Smooth muscle cell (in vitro differentiated cells): ENCODE data around the gene PSTPIP1. TPM values are rescaled to one million over a fixed set of nuclear protein-coding genes. Genes with fewer than 3 reads are reported as not detected.

Source experiments
- DNase-seq: peaks from one replicate; lab custom pipeline; 2025; ENCODE audit not compliant: unreplicated experiment; lab: John Stamatoyannopoulos, UW
- H2AFZ ChIP-seq: fragments of 200-600 bp; sonication (generic); 2 replicates; pipeline ENCODE4 v1.6.0; 2016; ENCODE audit warnings: antibody characterized with exemption, low read depth, mild to moderate bottlenecking
- H3F3A ChIP-seq: fragments of 200-600 bp; sonication (generic); 2 replicates; pipeline ENCODE4 v1.6.0; 2017; ENCODE audit warnings: antibody characterized with exemption, low read depth
- H3K27ac ChIP-seq: fragments of 200-600 bp; sonication (generic); 2 replicates; pipeline ENCODE4 v1.5.1; 2016; ENCODE audit warnings: low read depth, mild to moderate bottlenecking
- H3K27me3 ChIP-seq: fragments of 200-600 bp; sonication (generic); 2 replicates; pipeline ENCODE4 v1.6.1; 2016; ENCODE audit warnings: low read depth, mild to moderate bottlenecking
- H3K36me3 ChIP-seq: fragments of 200-600 bp; sonication (generic); 2 replicates; pipeline ENCODE4 v1.5.1; 2016; ENCODE audit warnings: low read depth
- H3K4me1 ChIP-seq: fragments of 200-600 bp; sonication (generic); 2 replicates; pipeline ENCODE4 v1.5.1; 2016; ENCODE audit warnings: low read depth
- H3K4me2 ChIP-seq: fragments of 200-600 bp; sonication (generic); 2 replicates; pipeline ENCODE4 v1.6.0; 2016; ENCODE audit warnings: mild to moderate bottlenecking
- H3K4me3 ChIP-seq: fragments of 200-600 bp; sonication (generic); 2 replicates; pipeline ENCODE4 v1.5.1; 2016; ENCODE audit warnings: mild to moderate bottlenecking
- H3K79me2 ChIP-seq: fragments of 200-600 bp; sonication (generic); 2 replicates; pipeline ENCODE4 v1.6.0; 2016; ENCODE audit warnings: low read depth, mild to moderate bottlenecking
- H3K9ac ChIP-seq: fragments of 200-600 bp; sonication (generic); 2 replicates; pipeline ENCODE4 v1.6.0; 2016; ENCODE audit warnings: low read depth
- H3K9me3 ChIP-seq: fragments of 200-600 bp; sonication (generic); replicated peaks from 2 replicates; pipeline ENCODE4 v1.5.1; 2016; ENCODE audit warnings: low read depth
- H4K20me1 ChIP-seq: fragments of 200-600 bp; sonication (generic); 2 replicates; pipeline ENCODE4 v1.6.0; 2016; ENCODE audit warnings: low read depth
- WGBS: methylation state at CpG from one replicate; pipeline ENCODE4 v1.1.7; 2016; ENCODE audit warnings: low lambda C conversion rate; 5-methylcytosine and 5-hydroxymethylcytosine counted together
- polyA plus RNA-seq: library from polyadenylated mRNA; unstranded; fragments of >200 nt; fragmentation: Nextera tagmentation; extraction: Ambion mirVana; gene quantifications from 2 replicates; pipeline ENCODE4 v1.2.1, GENCODE V29; 2016
- total RNA-seq: library from RNA; depleted of rRNA; stranded (reverse); fragments of >200 nt; gene quantifications from 2 replicates; pipeline ENCODE4 v1.2.3, GENCODE V29; 2014
- TF ChIP-seq, protein P1 (sequence below): fragments of 200-600 bp; sonication (generic); IDR thresholded peaks from 2 replicates; pipeline ENCODE4 v1.5.1; 2017; ENCODE audit warnings: borderline replicate concordance, mild to moderate bottlenecking, antibody characterized with exemption; ENCODE audit not compliant: insufficient read depth, poor library complexity, severe bottlenecking

PSTPIP1 gene
- total and polyA plus RNA-seq, 2 experiments from 2014 or later: 0.38 TPM; not detected in 1

DNA sequence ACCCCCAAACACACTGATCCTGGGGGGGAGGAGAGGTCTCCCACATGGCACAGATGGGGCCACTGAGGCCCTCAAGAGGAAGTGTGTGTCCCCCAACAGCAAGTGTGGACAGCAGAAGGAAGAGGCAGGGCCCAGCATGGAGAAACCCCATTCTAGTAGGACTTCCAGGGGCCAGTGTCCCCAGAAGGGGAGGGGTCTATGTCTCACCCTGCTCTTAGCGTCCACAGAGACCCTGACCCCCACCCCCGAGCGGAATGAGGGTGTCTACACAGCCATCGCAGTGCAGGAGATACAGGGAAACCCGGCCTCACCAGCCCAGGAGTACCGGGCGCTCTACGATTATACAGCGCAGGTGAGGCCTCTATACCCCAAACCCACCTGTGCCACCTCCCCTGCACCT lies 40.7 kb downstream of the PSTPIP1 start:
- Histone ChIP-seq H4K20me1 (no peaks in the 10 kb centered on the region), H3K79me2 (no peaks in the 10 kb centered on the region), H3K9ac (no peak overlapping the region), H2AFZ (no peak overlapping the region), H3K4me1 (no peaks in the 10 kb centered on the region), H3K27me3 (no peaks in the 10 kb centered on the region), H3K9me3 (no peaks in the 10 kb centered on the region), H3K4me2 (no peak overlapping the region), H3F3A (no peaks in the 10 kb centered on the region), H3K27ac (no peak overlapping the region), H3K4me3 (no peak overlapping the region), H3K36me3 (no peaks in the 10 kb centered on the region)
- DNase-seq: no peak
- WGBS: 94% methylated on average over 9 of the region's 9 CpGs
- TF ChIP-seq, protein P1, sequence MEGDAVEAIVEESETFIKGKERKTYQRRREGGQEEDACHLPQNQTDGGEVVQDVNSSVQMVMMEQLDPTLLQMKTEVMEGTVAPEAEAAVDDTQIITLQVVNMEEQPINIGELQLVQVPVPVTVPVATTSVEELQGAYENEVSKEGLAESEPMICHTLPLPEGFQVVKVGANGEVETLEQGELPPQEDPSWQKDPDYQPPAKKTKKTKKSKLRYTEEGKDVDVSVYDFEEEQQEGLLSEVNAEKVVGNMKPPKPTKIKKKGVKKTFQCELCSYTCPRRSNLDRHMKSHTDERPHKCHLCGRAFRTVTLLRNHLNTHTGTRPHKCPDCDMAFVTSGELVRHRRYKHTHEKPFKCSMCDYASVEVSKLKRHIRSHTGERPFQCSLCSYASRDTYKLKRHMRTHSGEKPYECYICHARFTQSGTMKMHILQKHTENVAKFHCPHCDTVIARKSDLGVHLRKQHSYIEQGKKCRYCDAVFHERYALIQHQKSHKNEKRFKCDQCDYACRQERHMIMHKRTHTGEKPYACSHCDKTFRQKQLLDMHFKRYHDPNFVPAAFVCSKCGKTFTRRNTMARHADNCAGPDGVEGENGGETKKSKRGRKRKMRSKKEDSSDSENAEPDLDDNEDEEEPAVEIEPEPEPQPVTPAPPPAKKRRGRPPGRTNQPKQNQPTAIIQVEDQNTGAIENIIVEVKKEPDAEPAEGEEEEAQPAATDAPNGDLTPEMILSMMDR: no peak

GRCh38 chr15:77035999-77036471 lies 41.1 kb downstream of the PSTPIP1 start:
- H2AFZ ChIP-seq: no peak overlapping the region
- TF ChIP-seq, protein P1: no peak
- no peak overlapping the region for H3K9ac ChIP-seq
- H3F3A ChIP-seq: no peaks in the 10 kb centered on the region
- no peak overlapping the region for H3K27ac ChIP-seq
- no peaks in the 10 kb centered on the region for H3K79me2 ChIP-seq
- H3K4me2 ChIP-seq: no peak overlapping the region
- 95% methylated on average over 13 of the region's 13 CpGs for WGBS
- no peak overlapping the region for H3K4me3 ChIP-seq
- no peaks in the 10 kb centered on the region for H3K4me1 ChIP-seq
- no peak for DNase-seq
- no peaks in the 10 kb centered on the region for H3K36me3 ChIP-seq
- no peaks in the 10 kb centered on the region for H3K9me3 ChIP-seq
- no peaks in the 10 kb centered on the region for H3K27me3 ChIP-seq
- H4K20me1 ChIP-seq: no peaks in the 10 kb centered on the region

GRCh38 chr15:77036537-77037387 lies 41.8 kb downstream of the PSTPIP1 start:
- H3K4me1 ChIP-seq: no peaks in the 10 kb centered on the region
- H2AFZ ChIP-seq: no peak overlapping the region
- H3K4me2 ChIP-seq: no peak overlapping the region
- no peaks in the 10 kb centered on the region for H4K20me1 ChIP-seq
- no peak overlapping the region for H3K4me3 ChIP-seq
- 96% methylated on average over 22 of the region's 22 CpGs for WGBS
- no peak overlapping the region for H3K27ac ChIP-seq
- H3K9me3 ChIP-seq: no peaks in the 10 kb centered on the region
- H3K27me3 ChIP-seq: no peaks in the 10 kb centered on the region
- no peak overlapping the region for H3K9ac ChIP-seq
- no peaks in the 10 kb centered on the region for H3K79me2 ChIP-seq
- TF ChIP-seq, protein P1: no peak
- H3K36me3 ChIP-seq: no peaks in the 10 kb centered on the region
- DNase-seq: no peak
- peaks cover 3% of the 10 kb centered on the region for H3F3A ChIP-seq
